Measurements from ENCODE around the gene PNCK.

GRCh38 chrX:153667281-153667955, 6.2 kb downstream of the PNCK start:
- no peak for TF ChIP-seq CTCF (IDR thresholded peaks at IDR 0.05)
- TF ChIP-seq POLR2A (IDR thresholded peaks at IDR 0.05), result no peak

Data from adrenal gland (tissue), 5 donors.